Measurements from ENCODE around the gene MBD6. TPM values are rescaled to one million over a fixed set of nuclear protein-coding genes. Genes with fewer than 3 reads are reported as not detected.

Gene MBD6
- total RNA-seq, 6 donors from 2014 or later, result 25.1 to 184 (median 94.7) TPM

- TF ChIP-seq EP300 (IDR thresholded peaks at IDR 0.05) (peak in 2 of 4 donors; percentile 74 to 85), CTCF (IDR thresholded peaks at IDR 0.05) (no peak), POLR2A (IDR thresholded peaks at IDR 0.05) (peak; percentile 79 to 100 (median 100)), POLR2AphosphoS5 (IDR thresholded peaks at IDR 0.05) (peak; percentile 99)
- WGBS, 2 donors, result 0 to 1% methylated on average over 26 to 44 of the region's 52 CpGs
- ATAC-seq (ENCODE audit: low FRiP score in 2 of 2), result peak; percentile 93 to 96
- H3K36me3 ChIP-seq, result peaks cover 21 to 47% (median 31%) of the 10 kb centered on the region in 4 donors
- peak; percentile 99 for DNase-seq
- peaks cover 50 to 68% (median 55%) of the 10 kb centered on the region in 4 donors for H3K4me1 ChIP-seq
- H3K9me3 ChIP-seq, result no peaks in the 10 kb centered on the region
- peak within 1 kb of the TSS; percentile 74 to 91 (median 83) for H3K4me3 ChIP-seq
- no peaks in the 10 kb centered on the region for H3K27me3 ChIP-seq
- peak within 1 kb of the TSS; percentile 96 to 99 (median 98) for H3K27ac ChIP-seq
Measured at GRCh38 chr12:57520053-57520818, 2.4 kb upstream of the MBD6 start, which contains the start of gene DDIT3. Gene DDIT3, minus strand, starts transcription at chr12:57520514. Its CDS starts 3,108 bp downstream, at chr12:57517406.

- DNase-seq (peak in 1 of 2 donors; percentile 64), ATAC-seq (ENCODE audit: low FRiP score in 2 of 2) (no peak)
- Histone ChIP-seq H3K4me3 (peak overlapping the region in 3 of 4 donors; percentile 79 to 94 (median 79)), H3K27me3 (no peaks in the 10 kb centered on the region), H3K4me1 (peaks cover 50 to 77% (median 58%) of the 10 kb centered on the region in 4 donors), H3K36me3 (peaks cover 16 to 47% (median 32%) of the 10 kb centered on the region in 4 donors), H3K27ac (peak overlapping the region; percentile 96 to 99 (median 98)), H3K9me3 (no peaks in the 10 kb centered on the region)
- no peak for TF ChIP-seq POLR2AphosphoS5 (IDR thresholded peaks at IDR 0.05)
- TF ChIP-seq EP300 (IDR thresholded peaks at IDR 0.05), result no peak
- no peak for TF ChIP-seq POLR2A (IDR thresholded peaks at IDR 0.05)
- 44 to 54% methylated on average over 17 of the region's 17 CpGs for WGBS, 2 donors
Measured at GRCh38 chr12:57521525-57522010, 1.1 kb upstream of the MBD6 start.

GRCh38 chr12:57522887-57523705, 472 bp downstream of the MBD6 start:
- Histone ChIP-seq H3K4me3 (peak overlapping the region; percentile 79 to 94 (median 86)), H3K27ac (peak overlapping the region; percentile 96 to 99 (median 98)), H3K36me3 (peaks cover 26 to 47% (median 36%) of the 10 kb centered on the region in 4 donors), H3K9me3 (no peaks in the 10 kb centered on the region), H3K4me1 (peaks cover 45 to 62% (median 49%) of the 10 kb centered on the region in 4 donors), H3K27me3 (no peaks in the 10 kb centered on the region)
- DNase-seq (peak in 1 of 2 donors; percentile 73), ATAC-seq (ENCODE audit: low FRiP score in 2 of 2) (peak in 1 of 2 donors; percentile 4)
- peak in 1 of 6 experiments; percentile 12 for TF ChIP-seq CTCF (IDR thresholded peaks at IDR 0.05)
- TF ChIP-seq POLR2AphosphoS5 (IDR thresholded peaks at IDR 0.05), result no peak
- TF ChIP-seq POLR2A (IDR thresholded peaks at IDR 0.05), result peak in 1 of 4 donors; percentile 57
- WGBS, 2 donors, result 0% methylated on average over 14 to 23 of the region's 38 CpGs

- peaks cover 37 to 53% (median 41%) of the 10 kb centered on the region in 4 donors for H3K4me1 ChIP-seq
- no peak for TF ChIP-seq CTCF (IDR thresholded peaks at IDR 0.05)
- no peak for TF ChIP-seq POLR2A (IDR thresholded peaks at IDR 0.05)
- TF ChIP-seq POLR2AphosphoS5 (IDR thresholded peaks at IDR 0.05), result no peak
- TF ChIP-seq EP300 (IDR thresholded peaks at IDR 0.05), result no peak
- H3K36me3 ChIP-seq, result peaks cover 33 to 51% (median 44%) of the 10 kb centered on the region in 4 donors
- H3K9me3 ChIP-seq, result no peaks in the 10 kb centered on the region
- H3K27me3 ChIP-seq, result no peaks in the 10 kb centered on the region
- H3K27ac ChIP-seq, result peak overlapping the region; percentile 96 to 99 (median 98)
- WGBS, 2 donors, result 70% methylated on average over 13 to 14 of the region's 14 CpGs
- H3K4me3 ChIP-seq, result peak overlapping the region; percentile 79 to 94 (median 86)
- no peak for DNase-seq
- no peak for ATAC-seq (ENCODE audit: low FRiP score in 2 of 2)
Measured at GRCh38 chr12:57523706-57524614, 1.3 kb downstream of the MBD6 start.

Measured in upper lobe of left lung (tissue), 6 donors.